ENCODE data around the gene COL4A1. TPM values are rescaled to one million over a fixed set of nuclear protein-coding genes. Genes with fewer than 3 reads are reported as not detected.

The COL4A1 gene
- total and polyA plus RNA-seq, 2 of the 13 experiments (the other 11 are each of a cell fraction or from before 2014, with no cell fraction given): not detected

DNA sequence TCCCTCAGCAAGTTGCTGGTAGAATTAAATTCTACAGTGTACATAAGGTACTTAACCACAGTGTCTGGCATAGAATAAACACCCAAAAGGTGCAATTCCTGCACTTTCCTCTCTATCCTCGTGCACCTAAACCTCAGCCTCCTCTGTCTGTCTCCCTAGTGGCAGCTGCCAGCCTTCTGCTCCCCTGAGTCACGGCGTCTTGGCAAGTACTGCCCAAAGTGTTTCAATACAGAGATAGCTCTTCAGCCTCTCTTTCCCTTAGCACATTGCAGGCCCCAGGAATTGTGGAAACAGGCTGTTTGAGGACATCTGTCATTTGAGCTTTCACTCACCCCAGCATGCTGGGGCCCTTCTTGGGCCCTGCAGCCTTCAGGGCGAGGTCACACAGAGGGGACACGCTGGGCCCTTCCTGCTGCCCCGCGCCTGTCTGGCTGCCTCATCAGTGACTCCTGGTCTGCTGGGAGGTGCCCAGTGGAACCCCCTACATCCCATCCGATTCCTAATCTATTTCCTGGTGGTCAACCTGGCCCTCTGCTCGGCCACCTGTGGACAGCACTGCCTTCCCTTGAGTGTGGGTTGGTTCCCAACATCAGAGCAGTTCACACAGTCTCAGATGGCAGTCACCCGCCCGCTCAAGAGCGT, 19.4 kb upstream of the COL4A1 start:
- no peaks in the 10 kb centered on the region for H3K4me1 ChIP-seq (ENCODE audit: insufficient read depth, low read length)
- no peak overlapping the region for H3K9ac ChIP-seq (ENCODE audit: insufficient read depth, low read depth, low read length)
- H3K79me2 ChIP-seq (ENCODE audit: insufficient read depth, low read length): no peaks in the 10 kb centered on the region
- BruUV-seq (replicated peaks): no TSS peak
- no peak overlapping the region for H3K4me2 ChIP-seq (ENCODE audit: low read depth, low read length)
- H3K36me3 ChIP-seq (replicated peaks in 1 of 2; ENCODE audit: control insufficient read depth in 1 of 2, insufficient read depth in 2 of 2, low read length in 2 of 2): no peaks in the 10 kb centered on the region
- ATAC-seq (no peak), FAIRE-seq (no peak), DNase-seq (ENCODE audit: low spot score) (no peak)
- no peak for TF ChIP-seq ZNF720 (CRISPR knock-in tag; IDR thresholded peaks at IDR 0.05)
- intact Hi-C loops (cut with micrococcal nuclease; ENCODE audit: unreplicated experiment): no loop called here
- H4K20me1 ChIP-seq (ENCODE audit: insufficient read depth, low read length): no peaks in the 10 kb centered on the region
- POLR2A ChIA-PET: no interaction called here
- no peak overlapping the region for H3K27ac ChIP-seq (ENCODE audit: extremely low read length, insufficient read depth, low read length)
- H3K9me3 ChIP-seq (ENCODE audit: low read length): no peaks in the 10 kb centered on the region
- in situ Hi-C loops (cut with HindIII; ENCODE audit: extremely low pct_ligation_motif_present, low pct_unique_long_range_greater_than_20kb): no loop called here
- H2AFZ ChIP-seq (ENCODE audit: low read length): no peak overlapping the region
- WGBS (ENCODE audit: low lambda C conversion rate): 30% methylated on average over 11 of the region's 12 CpGs
- no peak overlapping the region for H3K4me3 ChIP-seq (replicated peaks in 1 of 3; ENCODE audit: insufficient read depth in 1 of 3, low read depth in 2 of 3, low read length in 3 of 3)
- H3K27me3 ChIP-seq (ENCODE audit: control insufficient read depth in 1 of 2, insufficient read depth in 2 of 2, low read length in 2 of 2): peaks cover 1 to 67% of the 10 kb centered on the region in 2 experiments; a peak in 4 of 5 replicates
- CTCF ChIA-PET (ENCODE audit: low intra/inter-chr PET ratio, low total read pairs): no interaction called here

DNA sequence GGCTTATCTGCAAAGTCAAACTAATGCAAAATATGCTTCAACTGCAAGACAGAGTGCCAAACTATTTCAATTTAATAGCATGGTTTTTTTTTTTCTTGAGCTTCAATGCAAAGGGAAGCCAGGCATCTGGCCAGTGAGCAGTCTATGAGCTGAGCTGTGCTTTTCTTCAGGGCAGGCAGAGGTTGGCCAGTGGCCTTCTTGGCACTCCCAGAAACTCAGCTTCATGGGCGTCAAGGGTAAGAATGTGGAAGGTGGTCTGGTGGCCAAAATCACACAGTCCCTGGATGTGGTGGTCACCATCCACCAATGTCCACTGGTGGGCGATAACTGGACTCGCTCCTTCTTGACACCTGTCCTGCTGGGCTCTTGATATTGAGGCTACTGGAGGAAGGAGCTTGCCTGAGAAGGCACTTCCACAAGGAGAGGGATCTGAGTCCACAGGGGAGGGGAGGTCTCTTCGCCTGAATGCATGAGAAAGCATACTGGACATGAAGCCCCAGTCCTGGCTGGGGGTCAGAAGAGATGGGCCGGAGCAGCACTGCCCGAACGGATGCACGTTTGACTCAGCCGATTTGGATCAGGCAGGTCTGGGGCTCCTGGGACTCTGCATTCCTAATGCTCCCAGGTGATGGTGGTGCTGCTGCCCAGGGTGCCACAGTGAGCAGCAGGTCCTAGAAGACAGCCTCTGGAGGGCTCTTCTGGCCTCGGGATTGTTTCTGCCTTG, 17.2 kb upstream of the COL4A1 start:
- WGBS (ENCODE audit: low lambda C conversion rate): 15% methylated on average over 6 of the region's 10 CpGs
- in situ Hi-C loops (cut with HindIII; ENCODE audit: extremely low pct_ligation_motif_present, low pct_unique_long_range_greater_than_20kb) (no loop called here), intact Hi-C loops (cut with micrococcal nuclease; ENCODE audit: unreplicated experiment) (no loop called here)
- Histone ChIP-seq H3K9ac (ENCODE audit: insufficient read depth, low read depth, low read length) (no peak overlapping the region), H3K9me3 (ENCODE audit: low read length) (no peaks in the 10 kb centered on the region), H3K4me2 (ENCODE audit: low read depth, low read length) (no peak overlapping the region), H4K20me1 (ENCODE audit: insufficient read depth, low read length) (no peaks in the 10 kb centered on the region), H3K27ac (ENCODE audit: extremely low read length, insufficient read depth, low read length) (no peak overlapping the region), H2AFZ (ENCODE audit: low read length) (no peak overlapping the region), H3K4me3 (replicated peaks in 1 of 3; ENCODE audit: insufficient read depth in 1 of 3, low read depth in 2 of 3, low read length in 3 of 3) (no peak overlapping the region), H3K27me3 (ENCODE audit: control insufficient read depth in 1 of 2, insufficient read depth in 2 of 2, low read length in 2 of 2) (peaks cover 1 to 62% of the 10 kb centered on the region in 2 experiments; a peak in 4 of 5 replicates), H3K79me2 (ENCODE audit: insufficient read depth, low read length) (no peaks in the 10 kb centered on the region), H3K36me3 (replicated peaks in 1 of 2; ENCODE audit: control insufficient read depth in 1 of 2, insufficient read depth in 2 of 2, low read length in 2 of 2) (no peaks in the 10 kb centered on the region), H3K4me1 (ENCODE audit: insufficient read depth, low read length) (no peaks in the 10 kb centered on the region)
- FAIRE-seq (no peak), ATAC-seq (no peak), DNase-seq (ENCODE audit: low spot score) (no peak)
- BruUV-seq (replicated peaks): no TSS peak
- ChIA-PET CTCF (ENCODE audit: low intra/inter-chr PET ratio, low total read pairs) (no interaction called here), POLR2A (no interaction called here)
- no peak for TF ChIP-seq ZSCAN30 (CRISPR knock-in tag; IDR thresholded peaks at IDR 0.05)
- TF ChIP-seq ZNF564 (CRISPR knock-in tag; IDR thresholded peaks at IDR 0.05): no peak
